Right lobe of liver (tissue), 6 donors: ENCODE measurements around the gene ASAP2. TPM values are rescaled to one million over a fixed set of nuclear protein-coding genes. Genes with fewer than 3 reads are reported as not detected.
A peak's percentile ranks its signal among the peaks of the same experiment; 100 is the strongest.

ENCODE experiments used
- ATAC-seq, 4 donors: fragments of 200-7000 bp; cut with Tn5 transposase; one replicate each; pipeline ENCODE4 v1.9.1; 2020; ENCODE audit warnings: mild to moderate bottlenecking in 4 of 4, moderate library complexity in 4 of 4
- DNase-seq, 3 donors: peaks; one replicate each; pipeline ENCODE4 v3.0.0-alpha.2; 2020
- H3K27ac ChIP-seq, 3 donors: fragments of 200-600 bp; one replicate each; pipeline ENCODE4 v1.8.0; 2022
- H3K27me3 ChIP-seq, 2 donors: fragments of 200-600 bp; one replicate each; pipeline ENCODE4 v1.8.0; 2022
- H3K36me3 ChIP-seq, 4 donors: fragments of 200-600 bp; sonication (generic) in 1 of 4; one replicate each; pipeline versions ENCODE4 v1.5.1 to v1.8.0; 2017 to 2022; ENCODE audit warnings: control low read depth in 1 of 4
- H3K4me1 ChIP-seq, 4 donors: fragments of 200-600 bp; sonication (generic) in 1 of 4; one replicate each; pipeline versions ENCODE4 v1.5.1 to v1.8.0; 2017 to 2022; ENCODE audit warnings: control low read depth in 1 of 4
- H3K4me3 ChIP-seq, 3 donors: fragments of 200-600 bp; one replicate each; pipeline ENCODE4 v1.8.0; 2022
- H3K9me3 ChIP-seq, 4 donors: fragments of 200-600 bp; sonication (generic) in 1 of 4; one replicate each; pipeline versions ENCODE4 v1.5.1 to v1.8.0; 2017 to 2022; ENCODE audit warnings: control low read depth in 1 of 4
- CTCF ChIP-seq, 4 donors: fragments of 200-600 bp in 3 of 4; fragments of 450-650 bp in 1 of 4; IDR thresholded peaks; one replicate each; pipeline versions ENCODE4 v1.5.1 to v1.8.0; 2016 to 2022; ENCODE audit warnings: antibody characterized with exemption in 4 of 4, mild to moderate bottlenecking in 2 of 4
- POLR2A ChIP-seq: fragments of 450-650 bp; IDR thresholded peaks from one replicate; pipeline ENCODE4 v1.6.1; 2017; ENCODE audit warnings: antibody characterized with exemption, mild to moderate bottlenecking
- WGBS: methylation state at CpG from one replicate; pipeline ENCODE4 v1.1.6; 2018; ENCODE audit warnings: low coverage, low lambda C conversion rate; ENCODE audit not compliant: insufficient coverage; ENCODE audit errors: missing lambda C conversion rate; 5-methylcytosine and 5-hydroxymethylcytosine counted together
- intact Hi-C, 2 donors: fragments of 100-400 bp; cut with DNase I; formaldehyde crosslinking; loops; one replicate each; pipeline versions ENCODE4 v1.11.2 to v1.14.1; 2022
- total RNA-seq, 6 experiments: library from RNA; depleted of rRNA in 2 of 6; stranded (reverse); fragments of >200 nt in 2 of 6; fragmentation: NEBNext Ultra II Directional in 3 of 6; extraction: Animal tissue kit (Norgen Biotek cat#: 25700) in 3 of 6; gene quantifications; one replicate each; pipeline versions ENCODE4 v1.1.0 to v1.2.4, GENCODE V29; 2016 to 2023
- donor health status: DM: no; HTN: yes; CAD: no.
- donor health status: DM: no; HTN: no; CAD: no.
- donor health status: DM: no; HTN: no; CAD: no.
- donor health status: DM: no; HTN: yes; CAD: no.
- donor health status: DM: no; HTN: yes; CAD: no.

Gene ASAP2
- total RNA-seq, 6 experiments from 2014 or later, result 2.4 to 5.2 (median 3.9) TPM

- Histone ChIP-seq H3K27ac (no peak overlapping the region), H3K4me3 (no peak overlapping the region), H3K27me3 (no peaks in the 10 kb centered on the region), H3K9me3 (no peaks in the 10 kb centered on the region), H3K4me1 (peaks cover 0 to 14% (median 3%) of the 10 kb centered on the region in 4 donors), H3K36me3 (no peaks in the 10 kb centered on the region)
- ATAC-seq, result no peak
- no peak for TF ChIP-seq POLR2A
- TF ChIP-seq CTCF (IDR thresholded peaks at IDR 0.05), result no peak
- 68% methylated on average over 5 of the region's 5 CpGs for WGBS
- intact Hi-C loops, result loop anchor here in 1 of 2 donors (10.0 kb wide), 1 partner anchor 131 kb away; no protein-coding TSS in a partner anchor
- DNase-seq, result no peak
These were observed 2.7 kb upstream of the ASAP2 start for GRCh38 chr2:9203876-9204275.

GRCh38 chr2:9204939-9205338 is 1.7 kb upstream of the ASAP2 start:
- Histone ChIP-seq H3K4me1 (peaks cover 0 to 14% (median 3%) of the 10 kb centered on the region in 4 donors), H3K36me3 (no peaks in the 10 kb centered on the region), H3K9me3 (no peaks in the 10 kb centered on the region), H3K4me3 (no peak overlapping the region), H3K27ac (no peak overlapping the region), H3K27me3 (no peaks in the 10 kb centered on the region)
- intact Hi-C loops, result loop anchor here in 1 of 2 donors (10.0 kb wide), 1 partner anchor 130 kb away; no protein-coding TSS in a partner anchor
- WGBS, result 44% methylated on average over 3 of the region's 3 CpGs
- TF ChIP-seq CTCF (IDR thresholded peaks at IDR 0.05) (no peak), POLR2A (no peak)
- ATAC-seq (no peak), DNase-seq (no peak)

GRCh38 chr2:9205486-9205885 is 1.1 kb upstream of the ASAP2 start:
- H3K27me3 ChIP-seq, result no peaks in the 10 kb centered on the region
- TF ChIP-seq POLR2A (no peak), CTCF (IDR thresholded peaks at IDR 0.05) (no peak)
- DNase-seq (no peak), ATAC-seq (no peak)
- no peak overlapping the region for H3K27ac ChIP-seq
- intact Hi-C loops, result loop anchor here in 1 of 2 donors (10.0 kb wide), 1 partner anchor 129 kb away; no protein-coding TSS in a partner anchor
- peaks cover 0 to 14% (median 3%) of the 10 kb centered on the region in 4 donors for H3K4me1 ChIP-seq
- no peak overlapping the region for H3K4me3 ChIP-seq
- 65% methylated on average over 6 of the region's 6 CpGs for WGBS
- no peaks in the 10 kb centered on the region for H3K36me3 ChIP-seq
- H3K9me3 ChIP-seq, result no peaks in the 10 kb centered on the region

GRCh38 chr2:9206991-9207640 is 504 bp downstream of the ASAP2 start:
- 3% methylated on average over 8 of the region's 84 CpGs for WGBS
- DNase-seq (peak in 1 of 3 donors; percentile 39), ATAC-seq (peak; percentile 18 to 33 (median 24))
- Histone ChIP-seq H3K4me3 (peak overlapping the region; percentile 56 to 66 (median 57)), H3K9me3 (no peaks in the 10 kb centered on the region), H3K4me1 (peaks cover 0 to 14% (median 3%) of the 10 kb centered on the region in 4 donors), H3K27ac (peak overlapping the region; percentile 32 to 69 (median 34)), H3K27me3 (no peaks in the 10 kb centered on the region), H3K36me3 (no peaks in the 10 kb centered on the region)
- intact Hi-C loops, result loop anchor here in 1 of 2 donors (10.0 kb wide), 1 partner anchor 128 kb away; no protein-coding TSS in a partner anchor
- no peak for TF ChIP-seq CTCF (IDR thresholded peaks at IDR 0.05)
- TF ChIP-seq POLR2A, result no peak
